ENCODE results near the gene PPP1R16B. TPM values are rescaled to one million over a fixed set of nuclear protein-coding genes. Genes with fewer than 3 reads are reported as not detected.
A peak's percentile ranks its signal among the peaks of the same experiment; 100 is the strongest.

PPP1R16B gene
- total RNA-seq, 1 donor, result not detected

DNA sequence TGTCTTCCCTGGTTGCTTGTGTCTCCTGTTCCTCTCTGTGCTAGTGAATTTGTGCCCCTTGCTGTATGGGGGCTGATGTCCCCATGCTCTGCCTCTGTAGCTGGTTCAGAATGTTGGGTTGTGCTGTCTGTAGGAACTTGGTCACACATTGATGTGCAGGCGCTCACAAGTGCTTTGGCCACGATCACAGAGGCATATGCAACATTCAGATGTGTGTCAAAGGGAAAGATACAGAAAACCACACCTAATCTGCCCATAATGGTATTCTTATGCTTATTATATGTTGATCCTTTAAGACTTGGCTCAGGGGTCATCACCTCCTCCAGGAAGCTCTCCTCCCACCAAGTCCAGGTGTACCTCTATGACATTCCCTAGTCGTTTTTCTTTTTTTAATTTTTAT lies 139.5 kb downstream of the PPP1R16B start:
- TF ChIP-seq, protein P1, sequence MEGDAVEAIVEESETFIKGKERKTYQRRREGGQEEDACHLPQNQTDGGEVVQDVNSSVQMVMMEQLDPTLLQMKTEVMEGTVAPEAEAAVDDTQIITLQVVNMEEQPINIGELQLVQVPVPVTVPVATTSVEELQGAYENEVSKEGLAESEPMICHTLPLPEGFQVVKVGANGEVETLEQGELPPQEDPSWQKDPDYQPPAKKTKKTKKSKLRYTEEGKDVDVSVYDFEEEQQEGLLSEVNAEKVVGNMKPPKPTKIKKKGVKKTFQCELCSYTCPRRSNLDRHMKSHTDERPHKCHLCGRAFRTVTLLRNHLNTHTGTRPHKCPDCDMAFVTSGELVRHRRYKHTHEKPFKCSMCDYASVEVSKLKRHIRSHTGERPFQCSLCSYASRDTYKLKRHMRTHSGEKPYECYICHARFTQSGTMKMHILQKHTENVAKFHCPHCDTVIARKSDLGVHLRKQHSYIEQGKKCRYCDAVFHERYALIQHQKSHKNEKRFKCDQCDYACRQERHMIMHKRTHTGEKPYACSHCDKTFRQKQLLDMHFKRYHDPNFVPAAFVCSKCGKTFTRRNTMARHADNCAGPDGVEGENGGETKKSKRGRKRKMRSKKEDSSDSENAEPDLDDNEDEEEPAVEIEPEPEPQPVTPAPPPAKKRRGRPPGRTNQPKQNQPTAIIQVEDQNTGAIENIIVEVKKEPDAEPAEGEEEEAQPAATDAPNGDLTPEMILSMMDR (IDR thresholded peaks at IDR 0.05; ENCODE audit: extremely low read depth, low read depth, low read length), result no peak
- Histone ChIP-seq H3K79me2 (ENCODE audit: insufficient read depth, low read length) (peaks cover 38% of the 10 kb centered on the region), H4K20me1 (ENCODE audit: insufficient read depth, low read length) (peaks cover 3% of the 10 kb centered on the region), H3K27me3 (ENCODE audit: insufficient read depth, low read length) (no peaks in the 10 kb centered on the region), H3K9me3 (ENCODE audit: low read depth, low read length) (no peaks in the 10 kb centered on the region), H3K36me3 (ENCODE audit: insufficient read depth, low read length) (peaks cover 35% of the 10 kb centered on the region), H3K27ac (ENCODE audit: low read depth, low read length) (no peak overlapping the region), H3K4me2 (ENCODE audit: insufficient read depth, low read length) (no peak overlapping the region), H2AFZ (ENCODE audit: low read length) (no peak overlapping the region), H3K4me1 (ENCODE audit: insufficient read depth, low read length) (no peaks in the 10 kb centered on the region), H3K4me3 (ENCODE audit: insufficient read depth, low read length) (no peak overlapping the region)
- no peak for DNase-seq (ENCODE audit: insufficient read length, low spot score, missing footprints)

DNA sequence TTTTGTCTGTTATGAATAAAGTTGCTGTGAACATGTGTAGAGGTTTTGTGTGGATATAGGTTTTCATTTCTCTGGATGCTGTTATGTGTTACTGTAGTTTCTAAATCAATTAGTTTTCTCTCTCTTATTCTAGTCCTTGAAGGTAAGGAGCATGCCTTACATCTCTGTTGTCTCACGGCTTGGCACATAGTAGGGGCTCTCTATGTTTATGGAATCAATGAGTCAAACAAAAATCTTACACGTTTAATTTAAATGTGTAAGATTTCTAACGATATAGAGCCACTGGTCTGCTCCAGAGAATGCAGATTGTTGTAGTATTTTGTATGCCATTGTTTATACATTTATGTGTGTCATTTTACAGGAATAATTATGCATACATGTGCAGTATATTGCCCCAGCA lies 141.3 kb downstream of the PPP1R16B start:
- peaks cover 20% of the 10 kb centered on the region for H3K79me2 ChIP-seq (ENCODE audit: insufficient read depth, low read length)

DNA sequence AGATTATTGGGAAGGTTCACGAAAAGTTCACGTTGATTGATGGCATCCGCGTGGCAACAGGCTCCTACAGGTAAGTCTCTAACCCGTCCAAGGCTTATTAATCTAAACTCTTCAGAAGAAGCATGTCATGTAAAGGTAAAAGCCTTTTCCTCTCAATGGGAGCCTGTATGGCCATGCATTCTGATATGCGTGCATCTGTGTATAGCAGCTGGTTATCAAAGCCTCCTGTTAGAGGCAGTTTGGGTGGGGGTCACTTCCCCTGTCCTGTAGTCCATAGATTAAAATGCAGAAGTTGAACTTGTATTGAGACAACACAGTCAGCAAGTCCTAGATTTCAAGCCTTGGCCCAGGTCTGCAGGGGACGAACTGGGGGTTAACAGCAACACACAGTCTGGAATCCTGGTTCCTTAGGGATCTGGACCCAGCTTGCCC lies 142.4 kb downstream of the PPP1R16B start:
- no peak overlapping the region for H3K4me2 ChIP-seq (ENCODE audit: insufficient read depth, low read length)
- H3K36me3 ChIP-seq (ENCODE audit: insufficient read depth, low read length), result peaks cover 40% of the 10 kb centered on the region
- TF ChIP-seq, protein P1 (IDR thresholded peaks at IDR 0.05; ENCODE audit: extremely low read depth, low read depth, low read length), result no peak

More for the DNA sequence above, 141.3 kb downstream of the PPP1R16B start:
- Histone ChIP-seq H3K27me3 (ENCODE audit: insufficient read depth, low read length) (no peaks in the 10 kb centered on the region), H3K4me2 (ENCODE audit: insufficient read depth, low read length) (no peak overlapping the region), H4K20me1 (ENCODE audit: insufficient read depth, low read length) (no peaks in the 10 kb centered on the region), H2AFZ (ENCODE audit: low read length) (peak overlapping the region; percentile 28), H3K4me1 (ENCODE audit: insufficient read depth, low read length) (no peaks in the 10 kb centered on the region), H3K9me3 (ENCODE audit: low read depth, low read length) (no peaks in the 10 kb centered on the region), H3K36me3 (ENCODE audit: insufficient read depth, low read length) (peaks cover 40% of the 10 kb centered on the region), H3K4me3 (ENCODE audit: insufficient read depth, low read length) (no peak overlapping the region), H3K27ac (ENCODE audit: low read depth, low read length) (no peak overlapping the region)
- TF ChIP-seq, protein P1 (IDR thresholded peaks at IDR 0.05; ENCODE audit: extremely low read depth, low read depth, low read length), result no peak
- DNase-seq (ENCODE audit: insufficient read length, low spot score, missing footprints), result no peak

DNA sequence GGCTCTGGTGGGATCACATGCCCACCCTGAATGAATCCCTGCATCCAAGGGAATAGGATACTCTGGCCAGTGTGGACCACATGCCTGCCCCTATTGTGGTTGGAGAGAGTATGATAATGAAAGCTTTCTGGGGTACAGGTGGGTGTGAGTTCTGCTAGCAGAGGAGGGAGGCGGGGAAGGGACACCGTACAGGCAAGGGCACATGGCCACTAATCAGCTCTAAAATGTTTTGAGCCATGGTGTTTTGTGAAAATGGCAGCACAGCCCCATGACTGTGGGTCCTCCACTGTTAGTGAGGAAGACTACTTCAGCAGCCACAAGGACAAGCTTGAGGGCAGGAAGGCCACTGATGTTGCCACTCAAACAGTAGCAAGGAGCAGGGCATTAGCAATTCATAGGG lies 144.8 kb downstream of the PPP1R16B start:
- DNase-seq (ENCODE audit: insufficient read length, low spot score, missing footprints), result no peak
- Histone ChIP-seq H3K27ac (ENCODE audit: low read depth, low read length) (no peak overlapping the region), H3K4me2 (ENCODE audit: insufficient read depth, low read length) (no peak overlapping the region), H3K27me3 (ENCODE audit: insufficient read depth, low read length) (no peaks in the 10 kb centered on the region), H3K79me2 (ENCODE audit: insufficient read depth, low read length) (peaks cover 5% of the 10 kb centered on the region), H2AFZ (ENCODE audit: low read length) (peak overlapping the region; percentile 50), H3K4me3 (ENCODE audit: insufficient read depth, low read length) (no peak overlapping the region), H3K9me3 (ENCODE audit: low read depth, low read length) (no peaks in the 10 kb centered on the region), H4K20me1 (ENCODE audit: insufficient read depth, low read length) (no peaks in the 10 kb centered on the region), H3K36me3 (ENCODE audit: insufficient read depth, low read length) (peaks cover 30% of the 10 kb centered on the region), H3K4me1 (ENCODE audit: insufficient read depth, low read length) (no peaks in the 10 kb centered on the region)
- TF ChIP-seq, protein P1 (IDR thresholded peaks at IDR 0.05; ENCODE audit: extremely low read depth, low read depth, low read length), result no peak

More for the DNA sequence above, 142.4 kb downstream of the PPP1R16B start:
- H3K27me3 ChIP-seq (ENCODE audit: insufficient read depth, low read length), result no peaks in the 10 kb centered on the region
- no peaks in the 10 kb centered on the region for H3K9me3 ChIP-seq (ENCODE audit: low read depth, low read length)
- no peak for DNase-seq (ENCODE audit: insufficient read length, low spot score, missing footprints)
- no peak overlapping the region for H3K4me3 ChIP-seq (ENCODE audit: insufficient read depth, low read length)
- H2AFZ ChIP-seq (ENCODE audit: low read length), result no peak overlapping the region
- H4K20me1 ChIP-seq (ENCODE audit: insufficient read depth, low read length), result no peaks in the 10 kb centered on the region
- H3K79me2 ChIP-seq (ENCODE audit: insufficient read depth, low read length), result peaks cover 17% of the 10 kb centered on the region
- no peak overlapping the region for H3K27ac ChIP-seq (ENCODE audit: low read depth, low read length)
- H3K4me1 ChIP-seq (ENCODE audit: insufficient read depth, low read length), result no peaks in the 10 kb centered on the region

Data from osteoblast (primary cell).